H1 (cell line): ENCODE results near the gene SEL1L2.

Source experiments
- BACH1 ChIP-seq: IDR thresholded peaks from 2 replicates; pipeline ENCODE4 v1.6.1; 2012; ENCODE audit warnings: low read length, improper control_type of control experiment
- EP300 ChIP-seq, 2 experiments: IDR thresholded peaks; 1 replicate in 1 of 2; 2 replicates in 1 of 2; pipeline ENCODE4 v1.6.1; 2011 to 2012; ENCODE audit warnings: low read depth in 2 of 2, low read length in 2 of 2, mild to moderate bottlenecking in 2 of 2, borderline replicate concordance in 1 of 2, inconsistent platforms in 1 of 2, moderate library complexity in 1 of 2
- HDAC2 ChIP-seq, 2 experiments: fragments of 300-600 bp in 1 of 2; sonication (generic) in 1 of 2; IDR thresholded peaks; 2 replicates each; pipeline ENCODE4 v1.6.1; 2011 to 2012; ENCODE audit warnings: low read depth in 2 of 2, low read length in 2 of 2, mild to moderate bottlenecking in 2 of 2, moderate library complexity in 2 of 2, borderline replicate concordance in 1 of 2, inconsistent platforms in 1 of 2
- KDM5A ChIP-seq: fragments of 200-600 bp; IDR thresholded peaks from 2 replicates; pipeline ENCODE4 v1.7.1; 2012; ENCODE audit warnings: mild to moderate bottlenecking, low read length, inconsistent platforms, mixed read lengths
- MAFK ChIP-seq: IDR thresholded peaks from 2 replicates; pipeline ENCODE4 v1.6.1; 2012; ENCODE audit warnings: low read depth, mild to moderate bottlenecking, improper control_type of control experiment, low read length
- MAX ChIP-seq: IDR thresholded peaks from 2 replicates; pipeline ENCODE4 v1.6.1; 2012; ENCODE audit warnings: inconsistent platforms
- NRF1 ChIP-seq: IDR thresholded peaks from 2 replicates; pipeline ENCODE4 v1.6.1; 2011; ENCODE audit warnings: mild to moderate bottlenecking, low read depth, low read length, improper control_type of control experiment
- POLR2A ChIP-seq, 2 experiments: IDR thresholded peaks; 1 replicate in 1 of 2; 2 replicates in 1 of 2; pipeline ENCODE4 v1.6.1; 2011; ENCODE audit warnings: low read depth in 2 of 2, low read length in 2 of 2, mild to moderate bottlenecking in 2 of 2; ENCODE audit errors: control extremely low read depth in 1 of 2
- POLR2AphosphoS5 ChIP-seq: IDR thresholded peaks from 2 replicates; pipeline ENCODE4 v1.6.1; 2011; ENCODE audit warnings: low read depth, low read length
- RNF2 ChIP-seq: fragments of 200-900, 300-1000 bp; sonication (generic); IDR thresholded peaks from 2 replicates; pipeline ENCODE4 v1.7.1; 2016; ENCODE audit warnings: borderline replicate concordance, low read depth, mild to moderate bottlenecking, antibody characterized with exemption, low read length; ENCODE audit not compliant: poor library complexity, severe bottlenecking; ENCODE audit errors: missing control alignments
- RXRA ChIP-seq: IDR thresholded peaks from 2 replicates; pipeline ENCODE4 v1.6.1; 2011; ENCODE audit warnings: low read depth, mild to moderate bottlenecking, low read length, moderate library complexity; ENCODE audit not compliant: insufficient read depth
- TF ChIP-seq, protein P1 (sequence below), 3 experiments: IDR thresholded peaks; 1 replicate in 2 of 3; 2 replicates in 1 of 3; pipeline versions ENCODE4 v1.5.1 to v1.6.1; 2011; ENCODE audit warnings: low read length in 3 of 3, mild to moderate bottlenecking in 3 of 3, inconsistent platforms in 2 of 3, low read depth in 1 of 3, moderate library complexity in 1 of 3; ENCODE audit not compliant: insufficient read depth in 1 of 3; ENCODE audit errors: control extremely low read depth in 1 of 3

DNA sequence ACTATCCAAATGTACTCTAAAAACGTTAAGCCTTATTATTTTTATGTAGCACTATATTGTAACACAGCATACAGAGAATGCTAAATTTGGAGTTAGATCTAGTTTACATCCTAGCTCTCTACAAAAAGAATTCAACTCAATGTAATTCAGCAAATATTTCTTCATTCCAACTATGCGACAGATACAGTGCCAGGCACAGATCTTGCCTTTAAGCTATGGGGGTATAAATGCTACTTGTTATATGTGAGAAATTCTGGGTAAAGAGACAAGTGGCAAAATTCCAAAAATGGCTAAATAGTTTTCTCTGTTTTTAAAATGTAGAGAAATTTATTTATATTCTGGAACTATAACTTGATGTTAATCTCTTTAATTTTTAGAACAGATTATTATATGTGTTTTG, 63.2 kb downstream of the SEL1L2 start:
- TF ChIP-seq POLR2A (IDR thresholded peaks at IDR 0.05; ENCODE audit: control extremely low read depth in 1 of 2, low read depth in 2 of 2, low read length in 2 of 2) = no peak
- TF ChIP-seq RNF2 = no peak
- TF ChIP-seq MAX = no peak
- TF ChIP-seq KDM5A = no peak
- no peak for TF ChIP-seq BACH1
- TF ChIP-seq, protein P1, sequence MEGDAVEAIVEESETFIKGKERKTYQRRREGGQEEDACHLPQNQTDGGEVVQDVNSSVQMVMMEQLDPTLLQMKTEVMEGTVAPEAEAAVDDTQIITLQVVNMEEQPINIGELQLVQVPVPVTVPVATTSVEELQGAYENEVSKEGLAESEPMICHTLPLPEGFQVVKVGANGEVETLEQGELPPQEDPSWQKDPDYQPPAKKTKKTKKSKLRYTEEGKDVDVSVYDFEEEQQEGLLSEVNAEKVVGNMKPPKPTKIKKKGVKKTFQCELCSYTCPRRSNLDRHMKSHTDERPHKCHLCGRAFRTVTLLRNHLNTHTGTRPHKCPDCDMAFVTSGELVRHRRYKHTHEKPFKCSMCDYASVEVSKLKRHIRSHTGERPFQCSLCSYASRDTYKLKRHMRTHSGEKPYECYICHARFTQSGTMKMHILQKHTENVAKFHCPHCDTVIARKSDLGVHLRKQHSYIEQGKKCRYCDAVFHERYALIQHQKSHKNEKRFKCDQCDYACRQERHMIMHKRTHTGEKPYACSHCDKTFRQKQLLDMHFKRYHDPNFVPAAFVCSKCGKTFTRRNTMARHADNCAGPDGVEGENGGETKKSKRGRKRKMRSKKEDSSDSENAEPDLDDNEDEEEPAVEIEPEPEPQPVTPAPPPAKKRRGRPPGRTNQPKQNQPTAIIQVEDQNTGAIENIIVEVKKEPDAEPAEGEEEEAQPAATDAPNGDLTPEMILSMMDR (IDR thresholded peaks at IDR 0.05; ENCODE audit: control extremely low read depth in 1 of 3, insufficient read depth in 1 of 3, low read depth in 1 of 3, low read length in 3 of 3) = no peak
- no peak for TF ChIP-seq RXRA
- no peak for TF ChIP-seq EP300 (IDR thresholded peaks at IDR 0.05; ENCODE audit: borderline replicate concordance in 1 of 2, low read depth in 2 of 2, low read length in 2 of 2)
- TF ChIP-seq POLR2AphosphoS5 = no peak
- no peak for TF ChIP-seq HDAC2 (IDR thresholded peaks at IDR 0.05; ENCODE audit: borderline replicate concordance in 1 of 2, low read depth in 2 of 2, low read length in 2 of 2)
- no peak for TF ChIP-seq NRF1
- no peak for TF ChIP-seq MAFK
